DMS114 treated with DMSO at 0.1 percent for 48 hours (cell line): ENCODE data around the gene SLC39A13.
A peak's percentile ranks its signal among the peaks of the same experiment; 100 is the strongest.

ENCODE experiments used
- DNase-seq: peaks from one replicate; lab custom pipeline; 2025; ENCODE audit not compliant: unreplicated experiment; lab: John Stamatoyannopoulos, UW

Gene SLC39A13

GRCh38 chr11:47407746-47408590 lies at the start of gene SLC39A13:
TSS of gene SLC39A13 (plus strand) at chr11:47408590. CDS start at chr11:47410095, 1,505 bp downstream.
- DNase-seq = peak; percentile 73

- no peak for DNase-seq
These were observed 49.7 kb upstream of the SLC39A13 start for GRCh38 chr11:47358731-47359051.

DNA sequence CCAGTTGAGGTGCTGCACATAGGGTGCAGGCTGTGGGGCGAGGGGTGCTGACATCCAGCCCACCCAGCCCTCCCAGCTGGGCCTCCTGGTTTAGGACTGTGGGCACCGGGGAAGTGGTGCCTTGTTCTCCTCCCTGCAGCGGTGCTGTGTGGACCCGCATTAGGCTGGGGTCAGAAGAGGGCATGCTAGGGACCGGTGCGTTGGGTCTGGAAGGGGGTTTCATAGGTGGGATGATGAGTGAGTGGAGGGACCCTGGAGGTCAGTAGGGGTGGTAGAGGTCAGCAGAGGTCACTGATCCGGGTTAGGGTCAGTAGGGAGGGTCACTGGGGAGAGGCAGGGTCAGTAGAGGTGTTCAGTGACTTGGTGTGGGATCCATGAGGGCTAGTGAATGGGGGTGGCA lies 49.2 kb upstream of the SLC39A13 start:
- no peak for DNase-seq

DNA sequence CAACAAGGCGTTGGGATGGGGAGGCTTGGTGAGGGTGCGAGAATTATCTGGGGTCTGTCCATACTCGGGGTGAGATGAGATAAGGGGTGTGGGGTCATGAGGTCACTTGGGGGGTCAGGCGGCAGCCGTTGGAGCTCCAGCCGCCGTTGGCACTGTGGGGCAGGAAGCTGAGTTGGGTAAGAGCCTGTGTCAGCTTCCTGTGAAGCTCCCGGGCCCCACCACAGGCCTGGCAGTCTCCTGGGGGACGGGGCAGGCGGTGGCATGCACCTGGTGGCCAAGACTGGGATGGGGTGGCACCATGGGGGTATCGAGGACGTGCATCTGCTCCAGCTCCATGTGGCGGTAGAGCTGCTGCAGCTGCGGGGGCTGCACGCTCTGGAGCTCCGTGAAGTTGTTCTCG lies 48.8 kb upstream of the SLC39A13 start:
- no peak for DNase-seq

DNA sequence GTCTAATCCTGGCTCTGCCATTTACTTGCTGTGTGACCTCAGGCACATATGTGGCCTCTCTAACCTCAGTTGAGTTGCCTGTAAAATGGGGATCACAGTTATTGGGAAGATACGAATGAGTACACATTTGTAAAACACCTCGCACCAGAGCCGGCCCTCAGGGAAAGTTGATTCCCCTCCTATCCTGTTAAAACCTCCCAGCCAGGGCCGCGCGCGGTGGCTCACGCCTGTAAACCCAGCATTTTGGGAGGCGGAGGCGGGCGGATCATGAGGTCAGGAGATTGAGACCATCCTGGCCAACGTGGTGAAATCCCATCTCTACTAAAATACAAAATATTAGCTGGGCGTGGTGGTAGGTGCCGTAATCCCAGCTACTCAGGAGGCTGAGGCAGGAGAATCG lies 48.0 kb upstream of the SLC39A13 start:
- no peak for DNase-seq

GRCh38 chr11:47361419-47361818 lies 47.0 kb upstream of the SLC39A13 start:
- no peak for DNase-seq

DNA sequence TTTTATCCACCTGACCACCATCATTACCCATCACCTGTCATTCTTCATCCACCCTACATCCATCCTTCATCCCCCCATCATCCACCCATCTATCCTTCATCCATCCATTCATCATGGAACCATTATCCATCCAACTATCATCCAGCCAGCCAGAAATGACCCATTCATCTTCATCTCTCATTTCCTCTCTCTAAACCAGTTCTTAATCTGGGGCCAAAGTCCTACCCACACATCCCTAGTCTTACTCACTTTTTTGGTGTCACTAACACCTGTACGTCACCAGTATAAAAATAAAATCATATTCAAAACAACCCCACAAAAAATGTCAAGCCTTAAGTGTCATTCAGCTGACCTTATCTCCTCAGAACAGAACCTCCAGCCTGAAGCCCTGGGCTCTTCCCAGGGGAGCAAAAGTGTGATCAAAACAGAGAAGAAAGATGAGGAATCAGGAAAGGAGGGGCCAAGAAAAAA lies 42.3 kb upstream of the SLC39A13 start:
- no peak for DNase-seq

DNA sequence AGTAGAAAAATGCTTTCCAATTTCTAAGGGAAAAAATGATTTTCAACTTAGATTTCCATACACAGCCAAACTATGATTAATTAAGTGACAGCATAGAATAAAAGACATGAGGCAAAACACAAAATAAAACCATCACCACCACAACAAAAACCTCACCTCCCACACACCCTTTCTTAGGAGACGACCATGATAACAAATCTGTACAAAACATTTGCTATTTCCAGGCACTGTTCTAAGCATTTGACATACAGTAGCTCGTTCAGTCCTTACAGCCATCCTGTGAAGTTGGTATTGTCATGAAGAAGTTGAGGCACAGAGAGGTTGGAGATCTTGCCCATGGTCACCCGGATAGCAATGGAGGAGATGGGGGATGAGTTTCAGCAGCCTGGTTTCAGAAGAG lies 38.7 kb upstream of the SLC39A13 start:
- DNase-seq = no peak

DNA sequence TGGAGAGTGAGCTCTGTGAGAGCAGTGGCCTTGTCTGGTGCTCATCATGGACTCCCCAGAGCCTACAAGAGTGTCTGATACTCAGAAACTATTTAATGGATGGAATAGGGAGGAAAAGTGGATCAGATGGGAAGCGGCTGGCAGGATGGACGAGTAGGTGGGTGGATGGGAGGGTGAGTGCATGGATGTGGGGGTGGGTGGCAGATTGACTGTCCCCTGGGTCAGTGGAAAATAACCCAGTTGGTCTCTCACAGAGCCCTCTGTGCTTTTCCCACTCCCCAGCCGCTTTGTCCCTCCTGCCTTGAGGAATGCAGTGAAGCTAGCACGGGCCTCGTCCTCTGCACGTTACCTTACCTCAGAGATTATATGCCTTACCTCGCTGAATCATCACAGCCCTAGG lies 36.0 kb upstream of the SLC39A13 start:
- no peak for DNase-seq

DNA sequence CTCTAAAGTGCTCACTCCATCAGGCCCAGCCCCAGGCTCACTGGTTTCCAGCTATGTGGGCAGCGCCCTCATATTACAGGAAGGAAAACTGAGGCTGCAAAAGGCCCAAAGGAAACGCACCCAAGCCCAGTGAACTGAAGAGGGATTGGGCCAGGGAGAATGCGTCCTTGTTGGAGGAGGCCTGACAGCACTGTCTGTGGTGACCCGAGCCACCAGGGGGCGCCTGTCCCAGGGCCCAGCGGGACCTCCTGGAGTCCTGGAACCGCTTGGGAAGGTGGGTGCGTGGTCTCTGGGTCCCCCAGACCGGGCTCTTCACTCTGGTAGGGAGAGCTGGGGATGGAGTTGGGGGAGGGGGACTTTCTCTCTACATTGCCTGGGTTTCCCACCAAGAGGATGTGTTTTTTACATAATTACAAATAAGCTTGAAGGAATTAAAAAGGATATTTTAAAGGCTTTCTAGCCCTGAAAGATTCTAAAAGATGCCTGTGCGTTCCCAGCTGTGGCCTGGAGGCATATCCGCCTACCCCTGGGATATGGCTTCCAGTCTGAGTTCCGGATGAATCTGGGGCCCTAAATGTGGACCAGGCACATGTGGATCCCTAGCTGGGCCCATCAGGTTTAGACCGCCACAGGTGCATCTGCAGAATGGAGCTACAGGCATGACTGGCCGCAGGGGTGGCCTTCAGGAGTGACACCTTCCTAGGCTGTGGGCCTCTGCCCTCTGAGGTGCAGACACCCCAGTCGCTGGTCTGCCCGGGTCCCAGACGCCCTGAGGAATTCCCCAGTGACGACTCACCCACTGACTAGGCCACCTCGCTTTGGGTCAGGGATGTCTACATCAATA lies 34.3 kb upstream of the SLC39A13 start:
- DNase-seq = peak; percentile 35

DNA sequence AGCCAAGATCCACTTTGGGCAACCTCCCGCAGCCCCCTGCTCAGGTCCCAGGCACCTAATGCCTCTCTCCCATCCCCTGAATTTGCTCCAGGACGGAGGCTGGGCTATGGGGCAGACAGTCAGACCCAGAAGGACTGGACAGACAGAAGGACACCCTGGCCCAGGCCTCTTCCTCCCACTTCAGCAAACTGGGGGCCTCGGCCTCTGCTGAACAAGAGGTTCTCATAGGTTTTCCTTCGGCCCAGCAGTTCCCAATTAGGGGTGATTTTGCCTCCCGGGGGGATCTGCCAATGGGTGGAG lies 33.7 kb upstream of the SLC39A13 start:
- no peak for DNase-seq

- DNase-seq = no peak
These were observed 33.4 kb upstream of the SLC39A13 start for GRCh38 chr11:47375020-47375419.

- no peak for DNase-seq
These were observed 32.8 kb upstream of the SLC39A13 start for GRCh38 chr11:47375546-47376085.

GRCh38 chr11:47376107-47376524 lies 32.3 kb upstream of the SLC39A13 start:
- no peak for DNase-seq

DNA sequence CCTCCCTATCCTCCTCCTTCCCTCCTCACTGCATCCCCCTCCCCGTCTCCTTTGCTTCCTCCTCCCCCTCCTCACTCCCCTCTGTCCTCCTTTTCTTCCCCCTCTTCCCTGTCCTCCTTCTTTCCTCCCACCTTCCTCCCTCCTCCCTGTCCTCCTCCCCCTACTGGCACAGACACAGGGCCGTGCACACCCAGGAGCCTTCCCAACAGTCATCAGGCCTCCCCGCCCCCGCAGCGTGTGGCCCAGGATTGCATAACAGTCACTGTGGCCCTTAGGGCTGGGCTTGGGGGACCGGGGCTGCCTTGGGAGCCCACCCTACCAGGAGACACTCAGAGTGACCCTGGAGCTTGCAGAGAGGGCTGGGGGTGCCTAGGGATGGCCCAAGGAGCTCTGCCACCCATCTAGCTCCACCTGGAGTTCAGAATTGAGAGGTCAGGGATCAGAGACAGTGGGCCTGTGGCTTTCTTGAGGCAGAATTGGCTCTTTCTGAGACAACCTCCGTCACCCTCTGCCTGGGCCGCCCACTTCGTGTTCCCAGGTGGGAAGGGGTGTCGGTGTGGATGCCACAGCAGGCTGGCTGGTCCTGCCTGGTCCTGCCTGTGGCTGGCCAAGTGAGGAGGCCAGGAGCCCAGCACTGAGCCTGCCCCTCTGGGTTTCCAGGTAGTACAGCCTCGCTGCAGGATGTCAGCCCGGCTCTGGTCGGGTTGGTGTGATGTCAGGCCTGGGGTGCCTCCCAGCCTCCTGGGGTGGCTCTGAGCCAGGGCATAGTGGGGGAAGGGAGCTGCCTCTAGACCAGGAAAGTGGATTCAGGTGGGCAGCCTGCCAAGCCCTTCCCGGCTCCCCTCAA lies 31.6 kb upstream of the SLC39A13 start:
- no peak for DNase-seq

- DNase-seq = no peak
These were observed 30.8 kb upstream of the SLC39A13 start for GRCh38 chr11:47377571-47378009.

DNA sequence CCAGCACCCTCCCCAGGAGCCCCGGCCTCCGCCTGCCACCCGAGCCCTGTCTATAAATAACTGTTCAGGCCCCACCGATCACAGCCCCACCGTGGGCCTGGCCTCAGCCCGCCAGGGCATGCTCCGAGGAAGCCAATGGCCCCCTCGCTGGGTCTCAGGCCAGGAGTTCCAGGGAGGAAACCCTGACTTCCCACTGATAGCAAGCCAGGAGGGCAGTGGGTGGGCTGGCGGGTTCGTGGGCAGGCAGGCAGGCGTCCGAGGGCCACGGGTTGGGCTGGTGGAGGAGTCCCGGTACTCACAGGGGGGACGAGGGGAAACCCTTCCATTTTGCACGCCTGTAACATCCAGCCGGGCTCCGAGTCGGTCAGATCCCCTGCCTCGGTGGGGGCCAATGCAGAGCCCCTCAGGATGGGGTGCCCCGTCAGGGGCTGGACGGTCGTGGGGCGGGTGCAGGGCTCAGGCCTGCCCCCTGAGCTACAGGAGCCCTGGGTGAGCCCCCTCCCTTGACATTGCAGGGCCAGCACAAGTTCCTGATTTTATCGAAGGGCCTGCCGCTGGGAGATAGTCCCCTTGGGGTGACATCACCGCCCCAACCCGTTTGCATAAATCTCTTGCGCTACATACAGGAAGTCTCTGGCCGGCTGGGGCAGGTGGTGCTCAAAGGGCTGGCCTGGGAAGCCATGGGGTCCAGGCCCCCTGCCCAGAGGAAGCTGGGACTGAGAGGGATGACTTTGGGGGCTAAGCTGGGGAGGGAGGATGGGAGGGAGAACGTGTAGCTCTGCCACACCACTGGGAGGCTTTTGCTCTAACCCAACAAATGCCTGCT lies 30.2 kb upstream of the SLC39A13 start, which contains the start of gene SPI1:
Gene SPI1 (minus strand): TSS at position 538 of the 826 bp plus-strand sequence. CDS start 194 bp downstream, at position 344.
- DNase-seq = no peak

DNA sequence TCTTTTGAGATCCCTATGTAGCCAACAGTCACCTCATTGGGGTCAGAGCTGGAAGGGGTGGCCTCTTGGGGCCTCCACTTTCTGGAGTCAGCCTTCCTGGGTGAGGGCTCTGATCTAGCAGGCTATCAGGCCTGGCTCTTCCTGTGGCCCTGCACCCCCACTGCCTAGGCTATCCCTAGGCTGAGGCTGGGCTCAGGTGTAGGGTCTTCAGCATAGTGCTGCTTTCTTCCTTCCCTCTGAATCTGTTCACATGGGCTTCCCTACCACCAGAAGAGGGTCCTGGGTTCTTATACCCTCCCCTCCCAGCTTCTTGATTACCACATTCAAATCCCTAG lies 29.6 kb upstream of the SLC39A13 start:
- DNase-seq = no peak

GRCh38 chr11:47379317-47379716 lies 29.1 kb upstream of the SLC39A13 start:
- DNase-seq = no peak

GRCh38 chr11:47380078-47380477 lies 28.3 kb upstream of the SLC39A13 start:
- DNase-seq = no peak
